Ovary (tissue), 3 donors: ENCODE results near the gene QTRT2.

ENCODE experiments used
- CTCF ChIP-seq, 3 donors: fragments of 450-650 bp in 2 of 3; fragments of 200-600 bp in 1 of 3; IDR thresholded peaks; one replicate each; pipeline versions ENCODE4 v1.5.1 to v1.8.0; 2016 to 2022; ENCODE audit warnings: antibody characterized with exemption in 3 of 3, mild to moderate bottlenecking in 1 of 3
- EP300 ChIP-seq: sonication (generic); formaldehyde crosslinking; IDR thresholded peaks from one replicate; pipeline ENCODE4 v1.6.1; 2017; ENCODE audit warnings: antibody characterized with exemption
- POLR2A ChIP-seq: fragments of 450-650 bp; IDR thresholded peaks from one replicate; pipeline ENCODE4 v1.6.1; 2017; ENCODE audit warnings: antibody characterized with exemption, mild to moderate bottlenecking, moderate library complexity
- donor health status: DM: no; HTN: no; CAD: no.

GRCh38 chr3:114093596-114093995 lies 37.1 kb downstream of the QTRT2 start:
- no peak for TF ChIP-seq POLR2A
- TF ChIP-seq CTCF (IDR thresholded peaks at IDR 0.05) = no peak
- TF ChIP-seq EP300 = no peak
